Trophoblast cell (in vitro differentiated cells and primary cell): ENCODE data around the gene LUM.
A peak's percentile ranks its signal among the peaks of the same experiment; 100 is the strongest.

Experiments used
- DNase-seq, 2 donors: peaks; one replicate each; pipeline ENCODE4 v3.0.0-alpha.2; 2016
- H2AFZ ChIP-seq: 2 replicates; pipeline ENCODE4 v1.6.1; 2013; ENCODE audit warnings: low read length, moderate library complexity, mild to moderate bottlenecking; ENCODE audit not compliant: insufficient read depth, poor library complexity
- H2AK5ac ChIP-seq: 2 replicates; pipeline ENCODE4 v1.6.1; 2013; ENCODE audit warnings: mild to moderate bottlenecking, low read length
- H2BK120ac ChIP-seq: 2 replicates; pipeline ENCODE4 v1.6.1; 2013; ENCODE audit warnings: low read length, mild to moderate bottlenecking, moderate library complexity; ENCODE audit not compliant: insufficient read depth, poor library complexity
- H2BK12ac ChIP-seq: 2 replicates; pipeline ENCODE4 v1.6.1; 2013; ENCODE audit warnings: mild to moderate bottlenecking, low read length, moderate library complexity
- H2BK5ac ChIP-seq: 2 replicates; pipeline ENCODE4 v1.6.1; 2013; ENCODE audit warnings: low read length, low read depth, moderate library complexity, mild to moderate bottlenecking; ENCODE audit not compliant: poor library complexity
- H3K14ac ChIP-seq: 2 replicates; pipeline ENCODE4 v1.6.1; 2013; ENCODE audit warnings: mild to moderate bottlenecking, low read length
- H3K18ac ChIP-seq: 2 replicates; pipeline ENCODE4 v1.6.1; 2013; ENCODE audit warnings: mild to moderate bottlenecking, low read length
- H3K23ac ChIP-seq: 2 replicates; pipeline ENCODE4 v1.6.1; 2013; ENCODE audit warnings: low read length
- H3K27ac ChIP-seq: 2 replicates; pipeline ENCODE4 v1.5.1; 2013; ENCODE audit warnings: low read depth, mild to moderate bottlenecking, inconsistent platforms, low read length, moderate library complexity
- H3K27me3 ChIP-seq: 2 replicates; pipeline ENCODE4 v1.6.1; 2013; ENCODE audit warnings: inconsistent platforms, mild to moderate bottlenecking, low read length, moderate library complexity; ENCODE audit not compliant: insufficient read depth
- H3K36me3 ChIP-seq, 2 experiments: 1 replicate in 1 of 2; 2 replicates in 1 of 2; pipeline ENCODE4 v1.6.1; 2013; ENCODE audit warnings: low read length in 2 of 2, mild to moderate bottlenecking in 2 of 2, moderate library complexity in 1 of 2; ENCODE audit not compliant: insufficient read depth in 2 of 2, control insufficient read depth in 1 of 2
- H3K4ac ChIP-seq: 2 replicates; pipeline ENCODE4 v1.6.1; 2013; ENCODE audit warnings: low read depth, mild to moderate bottlenecking, low read length, moderate library complexity
- H3K4me1 ChIP-seq, 2 experiments: 1 replicate in 1 of 2; 2 replicates in 1 of 2; pipeline ENCODE4 v1.6.1; 2013; ENCODE audit warnings: low read length in 2 of 2, mild to moderate bottlenecking in 2 of 2, moderate library complexity in 1 of 2; ENCODE audit not compliant: insufficient read depth in 2 of 2, control insufficient read depth in 1 of 2
- H3K4me2 ChIP-seq: 2 replicates; pipeline ENCODE4 v1.6.1; 2013; ENCODE audit warnings: inconsistent platforms, mild to moderate bottlenecking, low read length, moderate library complexity
- H3K4me3 ChIP-seq: 2 replicates; pipeline ENCODE4 v1.5.1; 2013; ENCODE audit warnings: mild to moderate bottlenecking, low read depth, low read length, inconsistent platforms
- H3K79me1 ChIP-seq: one replicate; pipeline ENCODE4 v1.6.1; 2013; ENCODE audit warnings: low read length
- H3K79me2 ChIP-seq: 2 replicates; pipeline ENCODE4 v1.6.1; 2013; ENCODE audit warnings: low read length, mild to moderate bottlenecking; ENCODE audit not compliant: control insufficient read depth, insufficient read depth, poor library complexity
- H3K9ac ChIP-seq: 2 replicates; pipeline ENCODE4 v1.6.1; 2013; ENCODE audit warnings: mild to moderate bottlenecking, low read length
- H3K9me3 ChIP-seq: 2 replicates; pipeline ENCODE4 v1.6.1; 2013; ENCODE audit warnings: low read depth, mild to moderate bottlenecking, control low read depth, inconsistent platforms, low read length; ENCODE audit not compliant: insufficient read depth
- H4K12ac ChIP-seq: 2 replicates; pipeline ENCODE4 v1.6.1; 2013; ENCODE audit warnings: low read depth, mild to moderate bottlenecking, low read length, moderate library complexity
- H4K8ac ChIP-seq: 2 replicates; pipeline ENCODE4 v1.6.1; 2013; ENCODE audit warnings: low read depth, mild to moderate bottlenecking, low read length, moderate library complexity
- H4K91ac ChIP-seq: one replicate; pipeline ENCODE4 v1.6.1; 2013; ENCODE audit warnings: low read depth, mild to moderate bottlenecking, low read length, moderate library complexity
- WGBS: extraction: QIAGEN DNeasy Blood & Tissue Kit; methylation state at CpG from one replicate; pipeline ENCODE4 v1.1.7; 2013; ENCODE audit warnings: missing lambda C conversion rate; ENCODE audit not compliant: insufficient read length, insufficient coverage; ENCODE audit errors: extremely low coverage; 5-methylcytosine and 5-hydroxymethylcytosine counted together

LUM gene

GRCh38 chr12:91077228-91077954 is 33.9 kb downstream of the LUM start:
- Histone ChIP-seq H3K9ac (no peak overlapping the region), H2BK12ac (no peak overlapping the region), H2AK5ac (peak overlapping the region; percentile 21), H3K18ac (no peak overlapping the region), H2BK120ac (no peak overlapping the region), H3K4me2 (no peak overlapping the region), H3K27ac (no peak overlapping the region), H4K12ac (no peak overlapping the region), H4K91ac (no peak overlapping the region), H3K23ac (no peak overlapping the region), H3K4me3 (no peak overlapping the region), H3K4ac (no peak overlapping the region), H4K8ac (no peak overlapping the region), H3K27me3 (no peaks in the 10 kb centered on the region), H3K14ac (no peak overlapping the region), H3K79me1 (no peaks in the 10 kb centered on the region), H2BK5ac (no peak overlapping the region), H3K4me1 (peaks cover 0 to 3% of the 10 kb centered on the region in 2 experiments), H3K9me3 (no peaks in the 10 kb centered on the region), H2AFZ (no peak overlapping the region), H3K36me3 (no peaks in the 10 kb centered on the region), H3K79me2 (no peaks in the 10 kb centered on the region)
- DNase-seq, result no peak
- WGBS, result no CpG with 5 or more reads among the region's 5 CpGs

DNA sequence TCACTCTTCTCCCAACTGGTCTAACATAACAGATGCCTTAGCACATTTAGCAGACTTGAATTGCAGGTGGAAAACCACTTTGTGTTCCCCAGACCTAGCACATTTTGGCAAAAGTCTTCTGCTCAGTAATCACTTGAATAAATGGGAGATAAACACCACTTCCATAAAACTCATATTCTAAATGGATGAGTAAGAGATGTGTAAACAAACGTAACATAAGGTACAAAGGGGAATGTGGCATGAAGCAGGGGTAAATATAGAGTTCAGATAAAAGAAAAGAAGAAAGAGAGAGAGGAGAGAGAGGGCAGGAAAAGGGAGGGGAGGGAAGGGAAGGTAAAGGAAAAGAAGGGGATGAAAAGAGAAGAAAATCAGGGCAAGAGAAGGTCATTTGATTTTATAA is 36.4 kb downstream of the LUM start:
- Histone ChIP-seq H3K27ac (no peak overlapping the region), H3K36me3 (no peaks in the 10 kb centered on the region), H3K27me3 (no peaks in the 10 kb centered on the region), H3K9me3 (no peaks in the 10 kb centered on the region), H3K18ac (no peak overlapping the region), H3K14ac (no peak overlapping the region), H2AK5ac (no peak overlapping the region), H3K23ac (no peak overlapping the region), H3K4me2 (no peak overlapping the region), H4K8ac (no peak overlapping the region), H3K4me1 (peaks cover 0 to 3% of the 10 kb centered on the region in 2 experiments), H3K79me1 (no peaks in the 10 kb centered on the region), H3K4ac (no peak overlapping the region), H2BK12ac (no peak overlapping the region), H3K79me2 (no peaks in the 10 kb centered on the region), H4K91ac (no peak overlapping the region), H3K4me3 (no peak overlapping the region), H3K9ac (no peak overlapping the region), H4K12ac (no peak overlapping the region), H2BK120ac (no peak overlapping the region), H2BK5ac (no peak overlapping the region), H2AFZ (no peak overlapping the region)
- WGBS, result no CpG with 5 or more reads among the region's 1 CpG
- no peak for DNase-seq

- Histone ChIP-seq H3K9me3 (no peaks in the 10 kb centered on the region), H4K8ac (no peak overlapping the region), H2BK12ac (no peak overlapping the region), H3K4me1 (peaks cover 0 to 3% of the 10 kb centered on the region in 2 experiments), H3K4me2 (no peak overlapping the region), H3K4ac (no peak overlapping the region), H3K9ac (no peak overlapping the region), H3K79me1 (no peaks in the 10 kb centered on the region), H4K12ac (no peak overlapping the region), H2BK120ac (no peak overlapping the region), H3K23ac (no peak overlapping the region), H3K36me3 (no peaks in the 10 kb centered on the region), H3K79me2 (no peaks in the 10 kb centered on the region), H3K18ac (no peak overlapping the region), H3K27ac (no peak overlapping the region), H2AK5ac (no peak overlapping the region), H2AFZ (no peak overlapping the region), H3K27me3 (no peaks in the 10 kb centered on the region), H2BK5ac (no peak overlapping the region), H3K14ac (no peak overlapping the region), H4K91ac (no peak overlapping the region), H3K4me3 (no peak overlapping the region)
- no CpG with 5 or more reads among the region's 6 CpGs for WGBS
- DNase-seq, result no peak
Observed at GRCh38 chr12:91074154-91074709, 37.1 kb downstream of the LUM start.

- Histone ChIP-seq H3K23ac (no peak overlapping the region), H3K14ac (no peak overlapping the region)
Observed at GRCh38 chr12:91073426-91073825, 37.9 kb downstream of the LUM start.

More at GRCh38 chr12:91073426-91073825, 37.9 kb downstream of the LUM start:
- no peak overlapping the region for H2AK5ac ChIP-seq
- no peak overlapping the region for H3K4me3 ChIP-seq
- no peak overlapping the region for H3K4ac ChIP-seq
- H3K79me1 ChIP-seq, result no peaks in the 10 kb centered on the region
- H3K79me2 ChIP-seq, result no peaks in the 10 kb centered on the region
- no peak overlapping the region for H3K4me2 ChIP-seq
- H2BK5ac ChIP-seq, result no peak overlapping the region
- H3K36me3 ChIP-seq, result no peaks in the 10 kb centered on the region
- no peak for DNase-seq
- no peak overlapping the region for H4K12ac ChIP-seq
- H3K9ac ChIP-seq, result no peak overlapping the region
- no peaks in the 10 kb centered on the region for H3K27me3 ChIP-seq
- no peak overlapping the region for H2AFZ ChIP-seq
- H3K4me1 ChIP-seq, result peaks cover 0 to 3% of the 10 kb centered on the region in 2 experiments
- no peak overlapping the region for H2BK120ac ChIP-seq
- H3K18ac ChIP-seq, result no peak overlapping the region
- H3K27ac ChIP-seq, result no peak overlapping the region
- no peak overlapping the region for H2BK12ac ChIP-seq
- no peak overlapping the region for H4K8ac ChIP-seq
- no peak overlapping the region for H4K91ac ChIP-seq
- H3K9me3 ChIP-seq, result no peaks in the 10 kb centered on the region
